H9 (cell line): ENCODE measurements around the gene IGFL2. TPM values are rescaled to one million over a fixed set of nuclear protein-coding genes. Genes with fewer than 3 reads are reported as not detected.

Source experiments
- DNase-seq: peaks from one replicate; pipeline ENCODE4 v3.0.0-alpha.2; 2017
- H2AFZ ChIP-seq: one replicate; pipeline ENCODE4 v1.6.1; 2013; ENCODE audit warnings: mild to moderate bottlenecking, low read length, control low read depth, moderate library complexity
- H2AK5ac ChIP-seq: 2 replicates; pipeline ENCODE4 v1.6.1; 2013; ENCODE audit warnings: low read length, control low read depth, mixed read lengths; ENCODE audit not compliant: insufficient read length
- H2BK120ac ChIP-seq: one replicate; pipeline ENCODE4 v1.6.1; 2013; ENCODE audit warnings: low read depth, mild to moderate bottlenecking, low read length, control low read depth, inconsistent platforms; ENCODE audit not compliant: poor library complexity, severe bottlenecking
- H2BK12ac ChIP-seq: 2 replicates; pipeline ENCODE4 v1.6.1; 2013; ENCODE audit warnings: low read length, control low read depth, mixed read lengths, low read depth; ENCODE audit not compliant: insufficient read length
- H2BK15ac ChIP-seq: 2 replicates; pipeline ENCODE4 v1.6.1; 2013; ENCODE audit warnings: low read depth, low read length, control low read depth
- H2BK20ac ChIP-seq: one replicate; pipeline ENCODE4 v1.6.1; 2013; ENCODE audit warnings: low read depth, mild to moderate bottlenecking, low read length, control low read depth, inconsistent platforms; ENCODE audit not compliant: poor library complexity, severe bottlenecking
- H2BK5ac ChIP-seq: 2 replicates; pipeline ENCODE4 v1.6.1; 2013; ENCODE audit warnings: low read length, control low read depth, mixed read lengths; ENCODE audit not compliant: insufficient read length
- H3K14ac ChIP-seq: 2 replicates; pipeline ENCODE4 v1.6.1; 2013; ENCODE audit warnings: low read length, control low read depth; ENCODE audit not compliant: insufficient read depth
- H3K18ac ChIP-seq: 2 replicates; pipeline ENCODE4 v1.6.1; 2013; ENCODE audit warnings: low read depth, mild to moderate bottlenecking, mixed read lengths, low read length, control low read depth; ENCODE audit not compliant: insufficient read length
- H3K23ac ChIP-seq: 2 replicates; pipeline ENCODE4 v1.6.1; 2013; ENCODE audit warnings: low read length, control low read depth, mixed read lengths, low read depth; ENCODE audit not compliant: insufficient read length
- H3K23me2 ChIP-seq: 2 replicates; pipeline ENCODE4 v1.6.1; 2013; ENCODE audit warnings: low read depth, mild to moderate bottlenecking, mixed read lengths, low read length, control low read depth; ENCODE audit not compliant: insufficient read length, poor library complexity, severe bottlenecking
- H3K27ac ChIP-seq: 2 replicates; pipeline ENCODE4 v1.5.1; 2013; ENCODE audit warnings: low read length, control low read depth, mixed read lengths, low read depth; ENCODE audit not compliant: insufficient read length
- H3K27me3 ChIP-seq: 2 replicates; pipeline ENCODE4 v1.6.1; 2013; ENCODE audit warnings: low read length, control low read depth, inconsistent platforms; ENCODE audit not compliant: insufficient read depth
- H3K4ac ChIP-seq: 2 replicates; pipeline ENCODE4 v1.6.1; 2013; ENCODE audit warnings: low read depth, mild to moderate bottlenecking, control low read depth, inconsistent platforms, low read length, moderate library complexity
- H3K4me1 ChIP-seq: 2 replicates; pipeline ENCODE4 v1.6.1; 2013; ENCODE audit warnings: low read length, control low read depth, inconsistent platforms; ENCODE audit not compliant: insufficient read depth
- H3K4me2 ChIP-seq: 2 replicates; pipeline ENCODE4 v1.6.1; 2013; ENCODE audit warnings: low read length, control low read depth, mixed read lengths; ENCODE audit not compliant: insufficient read length, insufficient read depth
- H3K56ac ChIP-seq: 2 replicates; pipeline ENCODE4 v1.6.1; 2013; ENCODE audit warnings: low read depth, mild to moderate bottlenecking, mixed read lengths, low read length, control low read depth; ENCODE audit not compliant: insufficient read length
- H3K79me1 ChIP-seq: 2 replicates; pipeline ENCODE4 v1.6.1; 2013; ENCODE audit warnings: low read depth, mild to moderate bottlenecking, moderate library complexity, low read length, control low read depth, inconsistent platforms; ENCODE audit not compliant: insufficient read depth, poor library complexity, severe bottlenecking
- H3K79me2 ChIP-seq: 2 replicates; pipeline ENCODE4 v1.6.1; 2013; ENCODE audit warnings: low read length, control low read depth, inconsistent platforms; ENCODE audit not compliant: insufficient read depth
- H3K9ac ChIP-seq: 2 replicates; pipeline ENCODE4 v1.6.1; 2013; ENCODE audit warnings: low read length, control low read depth, mixed read lengths; ENCODE audit not compliant: insufficient read length; ENCODE audit errors: extremely low read depth
- H3K9me3 ChIP-seq: one replicate; pipeline ENCODE4 v1.6.1; 2013; ENCODE audit warnings: low read depth, low read length, inconsistent platforms; ENCODE audit not compliant: control insufficient read depth
- H3T11ph ChIP-seq: one replicate; pipeline ENCODE4 v1.6.1; 2013; ENCODE audit warnings: mild to moderate bottlenecking, low read length, control low read depth, inconsistent platforms
- H4K20me1 ChIP-seq: one replicate; pipeline ENCODE4 v1.6.1; 2013; ENCODE audit not compliant: control insufficient read depth, insufficient read length, insufficient read depth
- H4K5ac ChIP-seq: 2 replicates; pipeline ENCODE4 v1.6.1; 2013; ENCODE audit warnings: low read depth, mild to moderate bottlenecking, mixed read lengths, low read length, control low read depth; ENCODE audit not compliant: insufficient read length
- H4K8ac ChIP-seq: replicated peaks from 2 replicates; pipeline ENCODE4 v1.6.1; 2013; ENCODE audit warnings: low read length, control low read depth, mixed read lengths, low read depth; ENCODE audit not compliant: insufficient read length
- H4K91ac ChIP-seq: 2 replicates; pipeline ENCODE4 v1.6.1; 2013; ENCODE audit warnings: low read depth, mild to moderate bottlenecking, moderate library complexity, mixed read lengths, low read length, control low read depth; ENCODE audit not compliant: insufficient read length
- H3K27ac Mint-ChIP-seq, 3 experiments: 2 replicates in 2 of 3; 3 replicates in 1 of 3; pipeline ENCODE4 v1.8.0; 2020 to 2021; ENCODE audit warnings: mixed read lengths in 3 of 3, mild to moderate bottlenecking in 1 of 3, moderate library complexity in 1 of 3
- H3K27me3 Mint-ChIP-seq: 2 replicates; pipeline ENCODE4 v1.8.0; 2021; ENCODE audit warnings: low read depth, mild to moderate bottlenecking, moderate library complexity, mixed read lengths
- H3K36me3 Mint-ChIP-seq, 3 experiments: 2 replicates in 2 of 3; 3 replicates in 1 of 3; pipeline ENCODE4 v1.8.0; 2020 to 2021; ENCODE audit warnings: low read depth in 3 of 3, mixed read lengths in 3 of 3; ENCODE audit not compliant: insufficient read depth in 1 of 3
- H3K4me1 Mint-ChIP-seq, 2 experiments: 2 replicates each; pipeline ENCODE4 v1.8.0; 2020; ENCODE audit warnings: mixed read lengths in 2 of 2
- H3K4me3 Mint-ChIP-seq, 2 experiments: 2 replicates in 1 of 2; 3 replicates in 1 of 2; pipeline ENCODE4 v1.8.0; 2020 to 2021; ENCODE audit warnings: mild to moderate bottlenecking in 2 of 2, mixed read lengths in 2 of 2, moderate library complexity in 1 of 2
- H3K9me3 Mint-ChIP-seq, 2 experiments: 2 replicates in 1 of 2; 3 replicates in 1 of 2; pipeline ENCODE4 v1.8.0; 2020; ENCODE audit warnings: mild to moderate bottlenecking in 2 of 2, mixed read lengths in 2 of 2, moderate library complexity in 1 of 2
- WGBS: extraction: QIAGEN DNeasy Blood & Tissue Kit; methylation state at CpG from one replicate; pipeline ENCODE4 v1.1.7; 2013; ENCODE audit warnings: missing lambda C conversion rate, low lambda C conversion rate, mixed read lengths; ENCODE audit not compliant: insufficient read length; ENCODE audit errors: extremely low coverage; 5-methylcytosine and 5-hydroxymethylcytosine counted together
- total RNA-seq: library from RNA; stranded (reverse); gene quantifications from 2 replicates; pipeline ENCODE4 v1.2.1, GENCODE V29; 2021
- TF ChIP-seq, protein P1 (sequence below): fragments of 200-600 bp; sonication (generic); conservative IDR thresholded peaks from 3 replicates; pipeline ENCODE4 v1.8.0; 2021; ENCODE audit warnings: antibody characterized with exemption, mild to moderate bottlenecking

IGFL2 gene
- total RNA-seq, 1 experiment from 2014 or later, result not detected

DNA sequence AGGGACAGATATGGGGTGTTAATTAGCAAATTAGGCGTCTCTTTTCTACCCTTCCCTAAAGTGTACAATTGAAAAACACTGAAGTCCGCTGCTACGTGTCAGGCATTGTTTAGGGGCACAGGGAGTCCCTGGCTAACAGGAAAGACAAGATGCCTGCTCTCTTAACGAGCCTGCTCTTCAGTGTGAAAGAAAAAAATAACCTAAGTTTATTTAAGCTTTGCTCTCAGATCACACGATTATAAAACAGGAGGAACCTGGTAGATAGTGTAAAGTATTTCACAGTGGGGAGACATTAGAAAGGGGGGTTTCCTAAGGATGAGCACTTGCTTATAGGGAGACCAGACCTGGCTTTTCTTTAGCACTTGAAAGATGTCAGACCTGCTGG is 38.7 kb downstream of the IGFL2 start:
- peaks cover 0 to 8% of the 10 kb centered on the region in 2 experiments; a peak in 2 of 4 replicates for H3K4me1 Mint-ChIP-seq
- no peak overlapping the region for H3K18ac ChIP-seq

More for the DNA sequence above, 38.7 kb downstream of the IGFL2 start:
- Histone ChIP-seq H2BK20ac (no peak overlapping the region), H3K9me3 (no peaks in the 10 kb centered on the region), H3K14ac (no peak overlapping the region), H3T11ph (no peak overlapping the region), H4K5ac (no peak overlapping the region), H3K23me2 (no peaks in the 10 kb centered on the region), H4K8ac (no peak overlapping the region), H4K20me1 (no peaks in the 10 kb centered on the region), H3K56ac (no peak overlapping the region), H4K91ac (no peak overlapping the region), H2BK120ac (no peak overlapping the region), H2AK5ac (no peak overlapping the region), H3K79me1 (no peaks in the 10 kb centered on the region), H3K27ac (no peak overlapping the region), H3K27me3 (no peaks in the 10 kb centered on the region), H3K4me1 (no peaks in the 10 kb centered on the region), H3K23ac (no peak overlapping the region), H3K4me2 (no peak overlapping the region), H3K79me2 (no peaks in the 10 kb centered on the region), H3K9ac (no peak overlapping the region), H3K4ac (no peak overlapping the region), H2BK5ac (no peak overlapping the region), H2AFZ (no peak overlapping the region), H2BK12ac (no peak overlapping the region), H2BK15ac (no peak overlapping the region)
- Mint-ChIP-seq H3K9me3 (peaks cover 0 to 6% of the 10 kb centered on the region in 2 experiments; a peak in 4 of 5 replicates), H3K27ac (no peak overlapping the region; a peak in 1 of 7 replicates), H3K27me3 (peaks cover 8% of the 10 kb centered on the region), H3K4me3 (no peak overlapping the region), H3K36me3 (no peaks in the 10 kb centered on the region; a peak in 1 of 7 replicates)
- no CpG with 5 or more reads among the region's 5 CpGs for WGBS
- no peak for DNase-seq
- TF ChIP-seq, protein P1, sequence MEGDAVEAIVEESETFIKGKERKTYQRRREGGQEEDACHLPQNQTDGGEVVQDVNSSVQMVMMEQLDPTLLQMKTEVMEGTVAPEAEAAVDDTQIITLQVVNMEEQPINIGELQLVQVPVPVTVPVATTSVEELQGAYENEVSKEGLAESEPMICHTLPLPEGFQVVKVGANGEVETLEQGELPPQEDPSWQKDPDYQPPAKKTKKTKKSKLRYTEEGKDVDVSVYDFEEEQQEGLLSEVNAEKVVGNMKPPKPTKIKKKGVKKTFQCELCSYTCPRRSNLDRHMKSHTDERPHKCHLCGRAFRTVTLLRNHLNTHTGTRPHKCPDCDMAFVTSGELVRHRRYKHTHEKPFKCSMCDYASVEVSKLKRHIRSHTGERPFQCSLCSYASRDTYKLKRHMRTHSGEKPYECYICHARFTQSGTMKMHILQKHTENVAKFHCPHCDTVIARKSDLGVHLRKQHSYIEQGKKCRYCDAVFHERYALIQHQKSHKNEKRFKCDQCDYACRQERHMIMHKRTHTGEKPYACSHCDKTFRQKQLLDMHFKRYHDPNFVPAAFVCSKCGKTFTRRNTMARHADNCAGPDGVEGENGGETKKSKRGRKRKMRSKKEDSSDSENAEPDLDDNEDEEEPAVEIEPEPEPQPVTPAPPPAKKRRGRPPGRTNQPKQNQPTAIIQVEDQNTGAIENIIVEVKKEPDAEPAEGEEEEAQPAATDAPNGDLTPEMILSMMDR, result no peak
